Liver (tissue), 9 donors: ENCODE measurements around the gene NTM. TPM values are rescaled to one million over a fixed set of nuclear protein-coding genes. Genes with fewer than 3 reads are reported as not detected.

Experiments
- DNase-seq: peaks from one replicate; pipeline ENCODE4 v3.0.0-alpha.2; 2017; ENCODE audit warnings: low spot score
- H3K27ac ChIP-seq, 2 donors: one replicate each; pipeline ENCODE4 v1.7.0; 2013; ENCODE audit warnings: inconsistent platforms in 2 of 2, low read length in 2 of 2, control low read depth in 1 of 2, low read depth in 1 of 2, mild to moderate bottlenecking in 1 of 2
- H3K27me3 ChIP-seq, 4 donors: one replicate each; pipeline versions ENCODE4 v1.6.1 to v1.7.0; 2013; ENCODE audit warnings: low read length in 3 of 4, inconsistent platforms in 1 of 4, mild to moderate bottlenecking in 1 of 4, moderate library complexity in 1 of 4; ENCODE audit not compliant: control insufficient read depth in 4 of 4, insufficient read depth in 4 of 4
- H3K36me3 ChIP-seq, 4 donors: one replicate each; pipeline versions ENCODE4 v1.6.1 to v1.7.0; 2013; ENCODE audit warnings: low read length in 3 of 4, mild to moderate bottlenecking in 3 of 4, low read depth in 1 of 4, moderate library complexity in 1 of 4; ENCODE audit not compliant: control insufficient read depth in 4 of 4, insufficient read depth in 3 of 4
- H3K4me1 ChIP-seq, 4 donors: one replicate each; pipeline versions ENCODE4 v1.6.1 to v1.7.0; 2013; ENCODE audit warnings: low read length in 3 of 4, mild to moderate bottlenecking in 3 of 4, moderate library complexity in 1 of 4; ENCODE audit not compliant: control insufficient read depth in 4 of 4, insufficient read depth in 4 of 4
- H3K4me3 ChIP-seq, 3 donors: one replicate each; pipeline versions ENCODE4 v1.6.1 to v1.7.0; 2013; ENCODE audit warnings: low read length in 3 of 3, control low read depth in 1 of 3, low read depth in 1 of 3, mild to moderate bottlenecking in 1 of 3
- H3K9ac ChIP-seq, 2 donors: one replicate each; pipeline ENCODE4 v1.7.0; 2013; ENCODE audit warnings: low read length in 2 of 2, mild to moderate bottlenecking in 2 of 2, moderate library complexity in 2 of 2, control low read depth in 1 of 2, low read depth in 1 of 2
- H3K9me3 ChIP-seq, 4 donors: one replicate each; pipeline versions ENCODE4 v1.6.1 to v1.7.0; 2013; ENCODE audit warnings: low read length in 3 of 4; ENCODE audit not compliant: control insufficient read depth in 4 of 4
- EGR1 ChIP-seq, 2 donors: IDR thresholded peaks; 2 replicates each; pipeline ENCODE4 v1.6.1; 2016 to 2018; ENCODE audit warnings: antibody characterized with exemption in 2 of 2, low read depth in 2 of 2
- FOXA1 ChIP-seq: IDR thresholded peaks from 2 replicates; pipeline ENCODE4 v1.6.1; 2016; ENCODE audit warnings: antibody characterized with exemption
- FOXA2 ChIP-seq: IDR thresholded peaks from 2 replicates; pipeline ENCODE4 v1.6.1; 2016; ENCODE audit warnings: antibody characterized with exemption
- GABPA ChIP-seq, 2 donors: IDR thresholded peaks in 1 of 2; conservative IDR thresholded peaks in 1 of 2; 2 replicates each; pipeline ENCODE4 v1.6.1; 2016; ENCODE audit warnings: antibody characterized with exemption in 2 of 2, mild to moderate bottlenecking in 1 of 2, moderate library complexity in 1 of 2
- HNF4A ChIP-seq, 2 donors: conservative IDR thresholded peaks; 2 replicates each; pipeline ENCODE4 v1.6.1; 2016; ENCODE audit warnings: antibody characterized with exemption in 2 of 2, mild to moderate bottlenecking in 2 of 2
- HNF4G ChIP-seq: IDR thresholded peaks from 2 replicates; pipeline ENCODE4 v1.6.1; 2016; ENCODE audit warnings: antibody characterized with exemption
- JUND ChIP-seq, 2 donors: IDR thresholded peaks; 2 replicates each; pipeline ENCODE4 v1.6.1; 2016; ENCODE audit warnings: antibody characterized with exemption in 2 of 2
- NR2F2 ChIP-seq: IDR thresholded peaks from 2 replicates; pipeline ENCODE4 v1.6.1; 2016; ENCODE audit warnings: antibody characterized with exemption
- RAD21 ChIP-seq, 2 donors: IDR thresholded peaks; 2 replicates each; pipeline ENCODE4 v1.6.1; 2016; ENCODE audit warnings: antibody characterized with exemption in 2 of 2, mild to moderate bottlenecking in 2 of 2
- RXRA ChIP-seq, 2 donors: IDR thresholded peaks; 2 replicates each; pipeline ENCODE4 v1.6.1; 2017 to 2018; ENCODE audit warnings: antibody characterized with exemption in 2 of 2, mild to moderate bottlenecking in 1 of 2
- SP1 ChIP-seq: IDR thresholded peaks from 2 replicates; pipeline ENCODE4 v1.6.1; 2018; ENCODE audit warnings: antibody characterized with exemption, mild to moderate bottlenecking
- TAF1 ChIP-seq: conservative IDR thresholded peaks from 2 replicates; pipeline ENCODE4 v1.6.1; 2016; ENCODE audit warnings: antibody characterized with exemption, mild to moderate bottlenecking
- YY1 ChIP-seq: IDR thresholded peaks from 2 replicates; pipeline ENCODE4 v1.6.1; 2016; ENCODE audit warnings: antibody characterized with exemption, mild to moderate bottlenecking
- WGBS: extraction: QIAGEN DNeasy Blood & Tissue Kit; methylation state at CpG from one replicate; pipeline ENCODE4 v1.1.7; 2013; 5-methylcytosine and 5-hydroxymethylcytosine counted together
- polyA plus RNA-seq, 2 donors: library from polyadenylated mRNA; stranded (reverse) in 1 of 2; unstranded in 1 of 2; fragments of 200-250 nt in 1 of 2; fragments of >200 nt in 1 of 2; fragmentation: Nextera tagmentation in 1 of 2; extraction: Ambion mirVana in 1 of 2; gene quantifications; one replicate each; pipeline versions ENCODE4 v1.2.1 to v1.2.3, GENCODE V29; 2013 to 2015
- total RNA-seq, 2 donors: library from RNA; depleted of rRNA; stranded (reverse); fragments of >200 nt; gene quantifications; one replicate each; pipeline ENCODE4 v1.2.3, GENCODE V29; 2014
- TF ChIP-seq, protein P1 (sequence below): IDR thresholded peaks from 2 replicates; pipeline ENCODE4 v1.6.1; 2016; ENCODE audit warnings: antibody characterized with exemption
- TF ChIP-seq, protein P2 (sequence below): IDR thresholded peaks from 2 replicates; pipeline ENCODE4 v1.6.1; 2016; ENCODE audit warnings: antibody characterized with exemption
- TF ChIP-seq, protein P3 (sequence below): IDR thresholded peaks from 2 replicates; pipeline ENCODE4 v1.6.1; 2016; ENCODE audit warnings: antibody characterized with exemption, mild to moderate bottlenecking
- TF ChIP-seq, protein P4 (sequence below): IDR thresholded peaks from 2 replicates; pipeline ENCODE4 v1.6.1; 2016; ENCODE audit warnings: antibody characterized with exemption
- TF ChIP-seq, protein P5 (sequence below): fragments of 150-350 bp; IDR thresholded peaks from 2 replicates; pipeline ENCODE4 v1.5.1; 2017; ENCODE audit warnings: improper control_type of control experiment, low read depth, low read length; ENCODE audit not compliant: missing input control
- donor health status: healthy.
- donor health status: healthy.
- donor health status: healthy.
- donor health status: healthy.
- donor health status: healthy.

Gene NTM
- total and polyA plus RNA-seq, 4 donors = 0.08 to 1.1 (median 0.08) TPM; not detected in 1

DNA sequence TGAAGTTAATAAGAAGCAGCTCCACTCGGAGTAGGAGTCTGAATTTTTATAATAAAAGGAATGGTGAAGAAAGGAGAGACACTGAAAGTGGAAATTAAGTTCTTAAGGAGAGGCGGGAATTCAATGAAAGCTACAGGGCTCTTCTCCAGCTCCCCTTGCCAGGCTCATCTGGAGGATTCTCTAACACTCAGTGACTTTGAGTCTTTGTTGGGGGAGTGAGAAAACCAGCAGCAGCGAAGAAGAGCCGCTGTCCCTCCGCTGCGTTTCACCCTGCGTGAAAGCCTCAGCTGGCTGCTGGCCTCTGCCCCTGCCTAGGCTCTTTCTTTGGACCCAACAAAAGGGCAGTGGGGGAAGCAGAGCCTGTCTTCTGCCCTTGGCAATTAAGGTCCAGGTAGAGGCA, 113.0 kb downstream of the NTM start:
- no peaks in the 10 kb centered on the region for H3K36me3 ChIP-seq
- WGBS = 73% methylated on average over 7 of the region's 7 CpGs
- H3K4me1 ChIP-seq = no peaks in the 10 kb centered on the region
- no peak overlapping the region for H3K27ac ChIP-seq
- no peaks in the 10 kb centered on the region for H3K9me3 ChIP-seq
- TF ChIP-seq JUND (IDR thresholded peaks at IDR 0.05) (no peak), GABPA (IDR thresholded peaks at IDR 0.05 in 1 of 2, conservative IDR thresholded peaks at IDR 0.05 in 1 of 2) (no peak), FOXA1 (no peak), HNF4G (no peak), EGR1 (IDR thresholded peaks at IDR 0.05; ENCODE audit: low read depth in 2 of 2) (no peak), FOXA2 (no peak), SP1 (no peak), RXRA (IDR thresholded peaks at IDR 0.05) (no peak), YY1 (no peak), RAD21 (IDR thresholded peaks at IDR 0.05) (no peak), NR2F2 (no peak), TAF1 (no peak), HNF4A (conservative IDR thresholded peaks at IDR 0.05) (no peak)
- TF ChIP-seq, protein P1, sequence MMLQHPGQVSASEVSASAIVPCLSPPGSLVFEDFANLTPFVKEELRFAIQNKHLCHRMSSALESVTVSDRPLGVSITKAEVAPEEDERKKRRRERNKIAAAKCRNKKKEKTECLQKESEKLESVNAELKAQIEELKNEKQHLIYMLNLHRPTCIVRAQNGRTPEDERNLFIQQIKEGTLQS = no peak
- TF ChIP-seq, protein P2, sequence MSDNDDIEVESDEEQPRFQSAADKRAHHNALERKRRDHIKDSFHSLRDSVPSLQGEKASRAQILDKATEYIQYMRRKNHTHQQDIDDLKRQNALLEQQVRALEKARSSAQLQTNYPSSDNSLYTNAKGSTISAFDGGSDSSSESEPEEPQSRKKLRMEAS = no peak
- TF ChIP-seq, protein P3, sequence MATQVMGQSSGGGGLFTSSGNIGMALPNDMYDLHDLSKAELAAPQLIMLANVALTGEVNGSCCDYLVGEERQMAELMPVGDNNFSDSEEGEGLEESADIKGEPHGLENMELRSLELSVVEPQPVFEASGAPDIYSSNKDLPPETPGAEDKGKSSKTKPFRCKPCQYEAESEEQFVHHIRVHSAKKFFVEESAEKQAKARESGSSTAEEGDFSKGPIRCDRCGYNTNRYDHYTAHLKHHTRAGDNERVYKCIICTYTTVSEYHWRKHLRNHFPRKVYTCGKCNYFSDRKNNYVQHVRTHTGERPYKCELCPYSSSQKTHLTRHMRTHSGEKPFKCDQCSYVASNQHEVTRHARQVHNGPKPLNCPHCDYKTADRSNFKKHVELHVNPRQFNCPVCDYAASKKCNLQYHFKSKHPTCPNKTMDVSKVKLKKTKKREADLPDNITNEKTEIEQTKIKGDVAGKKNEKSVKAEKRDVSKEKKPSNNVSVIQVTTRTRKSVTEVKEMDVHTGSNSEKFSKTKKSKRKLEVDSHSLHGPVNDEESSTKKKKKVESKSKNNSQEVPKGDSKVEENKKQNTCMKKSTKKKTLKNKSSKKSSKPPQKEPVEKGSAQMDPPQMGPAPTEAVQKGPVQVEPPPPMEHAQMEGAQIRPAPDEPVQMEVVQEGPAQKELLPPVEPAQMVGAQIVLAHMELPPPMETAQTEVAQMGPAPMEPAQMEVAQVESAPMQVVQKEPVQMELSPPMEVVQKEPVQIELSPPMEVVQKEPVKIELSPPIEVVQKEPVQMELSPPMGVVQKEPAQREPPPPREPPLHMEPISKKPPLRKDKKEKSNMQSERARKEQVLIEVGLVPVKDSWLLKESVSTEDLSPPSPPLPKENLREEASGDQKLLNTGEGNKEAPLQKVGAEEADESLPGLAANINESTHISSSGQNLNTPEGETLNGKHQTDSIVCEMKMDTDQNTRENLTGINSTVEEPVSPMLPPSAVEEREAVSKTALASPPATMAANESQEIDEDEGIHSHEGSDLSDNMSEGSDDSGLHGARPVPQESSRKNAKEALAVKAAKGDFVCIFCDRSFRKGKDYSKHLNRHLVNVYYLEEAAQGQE = no peak
- TF ChIP-seq, protein P4, sequence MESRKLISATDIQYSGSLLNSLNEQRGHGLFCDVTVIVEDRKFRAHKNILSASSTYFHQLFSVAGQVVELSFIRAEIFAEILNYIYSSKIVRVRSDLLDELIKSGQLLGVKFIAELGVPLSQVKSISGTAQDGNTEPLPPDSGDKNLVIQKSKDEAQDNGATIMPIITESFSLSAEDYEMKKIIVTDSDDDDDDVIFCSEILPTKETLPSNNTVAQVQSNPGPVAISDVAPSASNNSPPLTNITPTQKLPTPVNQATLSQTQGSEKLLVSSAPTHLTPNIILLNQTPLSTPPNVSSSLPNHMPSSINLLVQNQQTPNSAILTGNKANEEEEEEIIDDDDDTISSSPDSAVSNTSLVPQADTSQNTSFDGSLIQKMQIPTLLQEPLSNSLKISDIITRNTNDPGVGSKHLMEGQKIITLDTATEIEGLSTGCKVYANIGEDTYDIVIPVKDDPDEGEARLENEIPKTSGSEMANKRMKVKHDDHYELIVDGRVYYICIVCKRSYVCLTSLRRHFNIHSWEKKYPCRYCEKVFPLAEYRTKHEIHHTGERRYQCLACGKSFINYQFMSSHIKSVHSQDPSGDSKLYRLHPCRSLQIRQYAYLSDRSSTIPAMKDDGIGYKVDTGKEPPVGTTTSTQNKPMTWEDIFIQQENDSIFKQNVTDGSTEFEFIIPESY = no peak
- TF ChIP-seq, protein P5, sequence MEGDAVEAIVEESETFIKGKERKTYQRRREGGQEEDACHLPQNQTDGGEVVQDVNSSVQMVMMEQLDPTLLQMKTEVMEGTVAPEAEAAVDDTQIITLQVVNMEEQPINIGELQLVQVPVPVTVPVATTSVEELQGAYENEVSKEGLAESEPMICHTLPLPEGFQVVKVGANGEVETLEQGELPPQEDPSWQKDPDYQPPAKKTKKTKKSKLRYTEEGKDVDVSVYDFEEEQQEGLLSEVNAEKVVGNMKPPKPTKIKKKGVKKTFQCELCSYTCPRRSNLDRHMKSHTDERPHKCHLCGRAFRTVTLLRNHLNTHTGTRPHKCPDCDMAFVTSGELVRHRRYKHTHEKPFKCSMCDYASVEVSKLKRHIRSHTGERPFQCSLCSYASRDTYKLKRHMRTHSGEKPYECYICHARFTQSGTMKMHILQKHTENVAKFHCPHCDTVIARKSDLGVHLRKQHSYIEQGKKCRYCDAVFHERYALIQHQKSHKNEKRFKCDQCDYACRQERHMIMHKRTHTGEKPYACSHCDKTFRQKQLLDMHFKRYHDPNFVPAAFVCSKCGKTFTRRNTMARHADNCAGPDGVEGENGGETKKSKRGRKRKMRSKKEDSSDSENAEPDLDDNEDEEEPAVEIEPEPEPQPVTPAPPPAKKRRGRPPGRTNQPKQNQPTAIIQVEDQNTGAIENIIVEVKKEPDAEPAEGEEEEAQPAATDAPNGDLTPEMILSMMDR = no peak
- peaks cover 0 to 4% (median 0%) of the 10 kb centered on the region in 4 donors for H3K27me3 ChIP-seq
- no peak overlapping the region for H3K9ac ChIP-seq
- no peak overlapping the region for H3K4me3 ChIP-seq
- DNase-seq = no peak
